Peyer's patch (tissue), 4 donors: ENCODE data around the gene GHITM. TPM values are rescaled to one million over a fixed set of nuclear protein-coding genes. Genes with fewer than 3 reads are reported as not detected.

ENCODE experiments used
- DNase-seq, 3 donors: peaks; one replicate each; pipeline ENCODE4 v3.0.0-alpha.2; 2017 to 2019
- H3K27ac ChIP-seq, 4 donors: fragments of 200-600 bp; sonication (generic); one replicate each; pipeline ENCODE4 v1.5.1; 2016 to 2019
- H3K27me3 ChIP-seq, 2 donors: fragments of 200-600 bp; sonication (generic); one replicate each; pipeline ENCODE4 v1.5.1; 2019
- H3K36me3 ChIP-seq, 3 donors: fragments of 200-600 bp; sonication (generic); one replicate each; pipeline ENCODE4 v1.5.1; 2016 to 2019
- H3K4me1 ChIP-seq, 4 donors: fragments of 200-600 bp; sonication (generic); one replicate each; pipeline ENCODE4 v1.5.1; 2016 to 2019
- H3K4me3 ChIP-seq, 4 donors: fragments of 200-600 bp; sonication (generic); 1 replicate in 3 of 4; 2 replicates in 1 of 4; pipeline ENCODE4 v1.5.1; 2016 to 2019; ENCODE audit warnings: mild to moderate bottlenecking in 1 of 4
- H3K9me3 ChIP-seq, 4 donors: fragments of 200-600 bp; sonication (generic); one replicate each; pipeline ENCODE4 v1.5.1; 2016 to 2019; ENCODE audit warnings: mild to moderate bottlenecking in 1 of 4
- CTCF ChIP-seq, 6 experiments: fragments of 450-650 bp in 4 of 6; fragments of 200-600 bp in 2 of 6; sonication (generic) in 1 of 6; IDR thresholded peaks; one replicate each; pipeline ENCODE4 v1.5.1; 2017 to 2019; ENCODE audit warnings: antibody characterized with exemption in 6 of 6, mild to moderate bottlenecking in 3 of 6, moderate library complexity in 1 of 6
- POLR2A ChIP-seq, 2 donors: fragments of 450-650 bp; IDR thresholded peaks; one replicate each; pipeline ENCODE4 v1.5.1; 2017; ENCODE audit warnings: antibody characterized with exemption in 2 of 2, mild to moderate bottlenecking in 2 of 2, moderate library complexity in 2 of 2
- total RNA-seq, 4 donors: library from RNA; depleted of rRNA; stranded (reverse); fragments of >200 nt; gene quantifications; one replicate each; pipeline ENCODE4 v1.1.0, GENCODE V29; 2016

GHITM gene
- total RNA-seq, 4 donors from 2014 or later, result 111 to 270 (median 143) TPM

GRCh38 chr10:84194424-84195043 is 55.2 kb downstream of the GHITM start, which contains the start of gene CDHR1:
CDHR1 (plus strand) TSS chr10:84194537; CDS start chr10:84194761, 224 bp downstream.
- peaks cover 3 to 60% (median 9%) of the 10 kb centered on the region in 4 donors for H3K4me1 ChIP-seq
- peak within 1 kb of the TSS in 3 of 4 donors; percentile 24 to 81 (median 49) for H3K27ac ChIP-seq
- H3K9me3 ChIP-seq, result no peaks in the 10 kb centered on the region
- peak within 1 kb of the TSS; percentile 39 to 70 (median 54) for H3K4me3 ChIP-seq
- H3K36me3 ChIP-seq, result no peaks in the 10 kb centered on the region
- DNase-seq, result peak; percentile 26 to 84 (median 64)
- no peak for TF ChIP-seq CTCF (IDR thresholded peaks at IDR 0.05)
- TF ChIP-seq POLR2A (IDR thresholded peaks at IDR 0.05), result no peak
- H3K27me3 ChIP-seq, result peaks cover 0 to 6% of the 10 kb centered on the region in 2 donors

GRCh38 chr10:84195044-84195830 is 55.9 kb downstream of the GHITM start:
- peak in 1 of 3 donors; percentile 43 for DNase-seq
- TF ChIP-seq POLR2A (IDR thresholded peaks at IDR 0.05) (no peak), CTCF (IDR thresholded peaks at IDR 0.05) (no peak)
- H3K36me3 ChIP-seq, result no peaks in the 10 kb centered on the region
- H3K4me3 ChIP-seq, result peak overlapping the region; percentile 39 to 70 (median 54)
- peaks cover 3 to 59% (median 9%) of the 10 kb centered on the region in 4 donors for H3K4me1 ChIP-seq
- no peaks in the 10 kb centered on the region for H3K9me3 ChIP-seq
- peak overlapping the region in 3 of 4 donors; percentile 24 to 81 (median 49) for H3K27ac ChIP-seq
- H3K27me3 ChIP-seq, result peaks cover 0 to 6% of the 10 kb centered on the region in 2 donors

GRCh38 chr10:84196083-84196482 is 56.8 kb downstream of the GHITM start:
- H3K27me3 ChIP-seq, result peaks cover 0 to 6% of the 10 kb centered on the region in 2 donors
- peak in 3 of 6 experiments; percentile 21 to 43 (median 39) for TF ChIP-seq CTCF (IDR thresholded peaks at IDR 0.05)
- TF ChIP-seq POLR2A (IDR thresholded peaks at IDR 0.05), result peak; percentile 18 to 28
- H3K9me3 ChIP-seq, result no peaks in the 10 kb centered on the region
- H3K4me1 ChIP-seq, result peaks cover 3 to 58% (median 9%) of the 10 kb centered on the region in 4 donors
- no peaks in the 10 kb centered on the region for H3K36me3 ChIP-seq
- peak overlapping the region in 2 of 4 donors; percentile 24 to 81 for H3K27ac ChIP-seq
- H3K4me3 ChIP-seq, result peak overlapping the region in 1 of 4 donors; percentile 70
- DNase-seq, result peak in 1 of 3 donors; percentile 66

- Histone ChIP-seq H3K4me3 (no peak overlapping the region), H3K4me1 (peaks cover 3 to 66% (median 9%) of the 10 kb centered on the region in 4 donors), H3K36me3 (no peaks in the 10 kb centered on the region), H3K9me3 (no peaks in the 10 kb centered on the region), H3K27ac (peak overlapping the region in 2 of 4 donors; percentile 72 to 81), H3K27me3 (peaks cover 0 to 6% of the 10 kb centered on the region in 2 donors)
- TF ChIP-seq POLR2A (IDR thresholded peaks at IDR 0.05) (no peak), CTCF (IDR thresholded peaks at IDR 0.05) (no peak)
- no peak for DNase-seq
Observed at GRCh38 chr10:84196941-84197340, 57.6 kb downstream of the GHITM start.

- Histone ChIP-seq H3K4me1 (peaks cover 3 to 67% (median 9%) of the 10 kb centered on the region in 4 donors), H3K27me3 (peaks cover 0 to 6% of the 10 kb centered on the region in 2 donors), H3K27ac (peak overlapping the region in 2 of 4 donors; percentile 72 to 81), H3K4me3 (no peak overlapping the region), H3K9me3 (no peaks in the 10 kb centered on the region), H3K36me3 (no peaks in the 10 kb centered on the region)
- TF ChIP-seq CTCF (IDR thresholded peaks at IDR 0.05), result no peak
- DNase-seq, result no peak
Observed at GRCh38 chr10:84197643-84198042, 58.3 kb downstream of the GHITM start.
